ENCODE results near the gene CDC42SE1.
"Not testable (repeated sequence)": the region's sequence is repeated elsewhere in the genome, so short reads cannot be mapped to it uniquely, and the experiment has no call there.

Gene CDC42SE1, protein sequence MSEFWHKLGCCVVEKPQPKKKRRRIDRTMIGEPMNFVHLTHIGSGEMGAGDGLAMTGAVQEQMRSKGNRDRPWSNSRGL

DNA sequence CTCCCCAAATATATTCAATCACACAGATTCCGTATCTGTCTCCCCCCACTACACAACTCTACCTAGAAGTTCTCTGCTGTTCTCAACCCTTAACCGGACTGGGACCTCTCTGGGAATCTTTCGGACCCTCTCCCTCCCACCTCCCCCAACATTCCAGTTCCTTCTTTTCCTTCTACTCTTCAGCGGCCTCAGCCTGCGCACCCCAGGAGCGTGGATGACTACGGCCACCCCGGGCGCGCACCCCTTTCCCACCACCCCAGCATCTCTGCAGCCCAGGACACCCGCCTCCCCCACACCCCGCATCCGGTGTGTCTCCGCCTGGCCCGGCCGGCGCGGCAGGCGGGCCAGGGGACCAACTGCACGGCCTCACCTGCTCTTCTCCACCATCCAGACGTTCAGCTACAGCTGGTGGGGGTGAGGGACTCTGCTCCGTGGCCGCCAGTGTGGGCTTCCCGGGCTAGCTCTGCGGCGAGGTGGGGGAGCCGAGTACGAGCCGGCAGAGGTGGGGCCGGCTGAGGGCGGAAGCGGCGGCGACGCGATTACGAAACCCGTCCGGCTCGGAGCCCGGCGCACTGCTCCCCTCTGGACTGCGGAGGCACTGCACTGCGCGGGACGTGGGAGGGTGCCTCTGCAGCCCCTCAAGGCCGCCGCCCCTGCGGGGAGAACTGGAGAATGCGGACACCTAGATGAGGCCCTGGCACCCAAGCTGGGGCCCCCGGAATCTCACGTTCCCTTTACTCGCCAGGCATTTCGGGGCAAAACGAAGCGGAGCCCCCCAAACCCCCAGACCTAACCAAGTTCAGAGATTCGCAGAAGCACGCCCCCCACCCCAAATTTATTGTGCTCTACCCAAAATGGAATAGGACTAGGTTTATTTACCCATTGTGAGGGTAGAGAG is at the start of gene CDC42SE1:
Gene CDC42SE1, minus strand, starts transcription at position 514 of the 898 bp plus-strand sequence. CDS start 3,892 bp downstream, outside the sequence.
- peak; percentile 78 for DNase-seq

DNA sequence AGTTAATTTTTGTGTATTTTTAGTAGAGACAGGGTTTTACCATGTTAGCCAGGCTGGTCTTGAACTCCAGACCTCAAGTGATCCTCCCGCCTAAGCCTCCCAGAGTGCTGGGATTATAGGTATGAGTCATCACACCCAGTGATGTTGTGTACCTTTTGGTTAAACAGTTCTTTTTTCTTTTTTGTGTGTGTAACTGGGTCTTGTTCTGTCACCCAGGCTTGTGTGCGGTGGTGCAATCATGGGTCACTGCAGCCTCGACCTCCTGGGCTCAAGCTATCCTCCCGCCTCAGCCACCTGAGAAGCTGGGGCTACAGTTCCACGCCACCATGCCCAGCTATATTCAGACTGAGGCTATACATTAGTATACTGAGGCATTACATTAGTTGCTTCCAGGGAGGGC is 48.9 kb upstream of the CDC42SE1 start:
- DNase-seq, result no peak

DNA sequence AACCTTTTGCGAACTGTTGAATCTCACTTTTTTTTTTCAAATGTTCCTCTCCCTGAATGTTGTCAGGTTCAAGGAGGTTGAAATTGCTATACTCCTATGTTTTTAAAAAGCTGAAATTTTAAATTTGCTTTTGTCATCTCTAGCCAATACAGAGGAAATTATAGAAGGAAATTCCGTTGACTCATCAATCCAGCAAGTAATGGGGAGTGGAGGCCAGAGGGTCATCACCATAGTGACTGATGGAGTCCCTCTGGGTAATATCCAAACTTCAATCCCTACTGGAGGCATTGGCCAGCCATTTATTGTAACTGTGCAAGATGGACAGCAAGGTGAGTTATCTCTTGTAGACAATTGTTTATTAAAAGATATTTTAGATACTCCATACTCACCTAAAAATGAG is 47.5 kb upstream of the CDC42SE1 start:
- no peak for DNase-seq

- no peak for DNase-seq
Observed at GRCh38 chr1:151104630-151105029, 45.2 kb upstream of the CDC42SE1 start.

DNA sequence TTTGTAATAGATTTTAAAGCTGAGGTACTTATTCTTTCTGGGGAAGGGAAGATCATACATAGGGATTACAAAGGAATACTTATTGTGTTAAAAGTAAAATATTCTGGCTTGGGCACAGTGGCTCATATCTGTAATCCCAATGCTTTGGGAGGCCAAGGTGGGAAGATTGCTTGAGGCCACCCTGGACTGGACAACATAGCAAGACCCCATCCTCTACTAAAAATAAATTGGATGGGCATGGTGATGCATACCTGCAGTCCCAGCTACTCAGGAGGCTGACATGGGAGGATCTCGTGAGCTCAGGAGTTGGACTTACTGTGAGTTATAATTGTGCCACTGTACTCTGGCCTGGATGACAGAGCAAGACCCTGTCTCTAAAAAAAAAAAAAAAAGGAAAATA is 38.7 kb upstream of the CDC42SE1 start:
- DNase-seq, result no peak

- not testable (repeated sequence) for DNase-seq
Observed at GRCh38 chr1:151097426-151097825, 38.0 kb upstream of the CDC42SE1 start.

- DNase-seq, result no peak
Observed at GRCh38 chr1:151085953-151086559, 26.6 kb upstream of the CDC42SE1 start.

DNA sequence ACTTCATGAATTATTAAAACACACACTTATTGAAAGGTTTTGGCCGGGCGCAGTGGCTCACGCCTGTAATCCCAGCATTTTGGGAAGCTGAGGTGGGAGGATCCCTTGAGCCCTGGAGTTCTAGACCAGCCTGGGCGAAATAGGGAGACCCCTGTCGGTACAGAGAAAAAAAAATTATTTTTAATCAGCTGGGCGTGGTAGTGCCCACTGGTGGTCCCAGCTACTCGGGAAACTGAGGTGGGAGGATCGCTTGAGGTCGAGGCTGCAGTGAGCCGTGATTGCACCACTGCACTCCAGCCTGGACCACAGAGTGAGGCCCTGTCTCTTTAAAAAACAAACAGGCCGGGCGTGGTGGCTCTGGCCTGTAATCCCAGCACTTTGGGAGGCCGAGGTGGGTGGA is 12.8 kb upstream of the CDC42SE1 start:
- no peak for DNase-seq

GRCh38 chr1:151070474-151071276 is 11.3 kb upstream of the CDC42SE1 start, which contains the start of gene GABPB2:
TSS of gene GABPB2 (plus strand) at chr1:151070761. CDS start at chr1:151088190, 17,429 bp downstream.
- DNase-seq, result peak; percentile 87

GRCh38 chr1:151069103-151069486 is 9.7 kb upstream of the CDC42SE1 start:
- DNase-seq, result no peak

- no peak for DNase-seq
Observed at GRCh38 chr1:151067185-151067584, 7.8 kb upstream of the CDC42SE1 start.

GRCh38 chr1:151065089-151065645 is 5.7 kb upstream of the CDC42SE1 start:
- no peak for DNase-seq

- DNase-seq, result no peak
Observed at GRCh38 chr1:151062741-151063371, 3.4 kb upstream of the CDC42SE1 start.

DNA sequence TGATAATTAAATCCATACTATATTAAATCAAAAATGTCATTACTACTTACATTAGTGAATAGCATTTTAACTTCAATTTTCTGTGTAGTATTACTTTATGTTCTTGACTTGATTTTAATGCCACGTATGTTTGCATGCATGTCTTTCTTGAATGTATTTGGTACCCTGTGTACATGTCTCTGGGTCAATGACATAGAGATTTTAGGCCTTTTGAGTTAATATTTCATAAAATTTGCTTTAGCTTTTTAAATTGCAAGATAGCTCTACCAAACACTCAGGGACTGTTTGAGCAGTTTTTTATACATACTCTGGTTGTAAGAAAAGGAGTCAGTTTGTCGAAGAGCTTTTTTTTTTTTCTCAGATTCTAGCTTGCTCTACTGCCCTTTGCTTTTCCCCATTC is 2.3 kb upstream of the CDC42SE1 start:
- no peak for DNase-seq

GRCh38 chr1:151060657-151061421 is 1.4 kb upstream of the CDC42SE1 start:
- no peak for DNase-seq

DNA sequence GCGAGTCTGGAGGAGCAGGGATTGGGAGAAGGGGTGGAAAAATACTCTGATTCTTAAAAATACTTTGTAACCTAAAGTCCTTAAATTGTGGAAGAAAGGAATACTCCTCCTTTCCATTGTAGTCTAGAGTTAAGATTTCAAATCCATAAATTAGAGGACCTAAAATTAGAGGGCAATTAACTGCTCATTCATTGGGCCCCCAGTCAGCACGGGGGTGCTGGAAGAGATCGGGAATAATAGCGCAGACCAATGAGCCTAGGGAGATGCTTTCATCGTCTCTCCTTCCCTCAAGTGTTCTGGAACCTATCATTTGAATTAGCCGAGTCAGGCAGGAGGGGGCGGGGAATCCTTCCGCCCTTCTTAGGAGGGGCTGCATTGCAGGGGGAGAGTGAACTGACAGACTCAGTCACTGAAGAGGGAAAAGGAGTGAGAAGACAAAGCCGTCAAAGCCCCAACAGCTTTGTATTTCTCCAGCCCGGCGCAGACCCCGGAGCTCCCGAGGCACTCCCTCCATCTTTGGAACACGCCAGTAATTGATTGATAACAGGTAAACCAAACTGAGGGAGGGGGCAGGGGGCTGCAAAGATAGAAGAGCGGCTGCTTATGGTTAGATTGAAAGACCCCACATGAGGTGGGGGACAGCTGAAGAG is 710 bp upstream of the CDC42SE1 start, which contains the start of gene MLLT11:
Gene MLLT11, plus strand, starts transcription at position 391 of the 650 bp plus-strand sequence. CDS start 6,828 bp downstream, outside the sequence.
- no peak for DNase-seq

DNA sequence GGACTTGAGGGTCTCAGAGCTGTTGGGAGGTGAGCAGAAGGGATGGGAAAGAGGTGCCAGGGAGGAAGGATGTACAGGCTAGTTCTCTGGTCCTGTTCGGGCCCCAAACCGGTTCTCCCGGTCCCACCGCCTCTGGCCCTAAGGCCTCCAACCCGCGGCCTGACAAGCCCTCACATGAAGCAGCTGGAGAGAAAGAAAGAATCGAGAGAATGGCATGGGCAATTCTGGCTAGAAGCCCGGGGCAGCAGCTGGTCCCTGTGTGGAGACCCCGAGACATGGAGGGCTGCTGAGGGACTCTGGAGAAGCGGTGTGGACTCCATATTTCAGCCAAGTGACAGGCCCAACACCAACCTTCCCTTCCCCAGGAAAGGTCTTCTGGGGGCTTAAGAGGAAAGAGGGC is 730 bp downstream of the CDC42SE1 start:
- no peak for DNase-seq

DNA sequence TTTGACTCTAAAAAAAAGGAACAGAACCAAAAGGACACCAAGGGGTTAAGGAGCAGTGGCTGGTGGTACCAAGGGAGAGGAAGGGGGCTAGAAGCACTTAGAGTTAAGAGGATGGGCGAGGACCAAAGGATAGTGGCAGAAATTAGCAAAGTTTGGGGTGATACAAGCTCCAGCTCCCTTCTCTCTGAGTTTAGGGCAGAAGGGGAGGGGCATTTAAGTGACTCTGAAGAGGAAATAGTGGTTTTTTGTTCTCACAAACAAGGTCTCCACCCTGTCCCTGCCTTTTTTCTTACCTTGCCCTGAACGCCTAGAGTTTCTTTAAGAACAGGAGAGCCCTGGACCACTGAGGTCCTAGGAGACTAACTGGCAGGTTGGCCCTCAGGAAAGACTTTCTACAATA is 3.3 kb downstream of the CDC42SE1 start:
- no peak for DNase-seq

GRCh38 chr1:151055581-151055980 is 3.8 kb downstream of the CDC42SE1 start:
- DNase-seq, result no peak

DNA sequence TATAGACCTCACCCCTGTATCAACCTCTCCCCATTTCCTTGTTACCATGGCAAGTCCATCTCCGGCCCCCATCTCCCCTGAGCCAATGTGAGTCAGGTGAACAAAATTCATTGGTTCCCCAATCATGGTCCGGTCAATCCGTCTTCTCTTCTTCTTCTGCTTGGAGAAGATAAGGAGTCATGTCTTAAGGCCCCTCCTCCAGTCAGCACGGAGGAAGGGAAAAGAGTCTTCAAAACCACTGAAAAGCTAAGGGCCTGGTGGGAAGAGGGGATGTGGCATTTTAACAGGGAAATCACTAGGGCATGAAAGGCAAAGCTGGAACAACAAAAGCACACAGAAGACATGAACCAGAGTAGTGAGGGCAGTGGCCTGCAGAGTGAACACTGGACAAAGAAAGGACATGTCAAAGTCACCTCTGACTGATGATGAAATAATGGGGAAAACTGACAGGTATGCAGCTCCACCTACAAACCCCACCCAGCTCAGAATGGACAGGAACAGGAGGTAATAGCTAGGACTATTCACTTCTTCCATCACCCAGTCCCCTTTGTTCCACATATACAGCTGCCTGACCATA is 4.4 kb downstream of the CDC42SE1 start:
- no peak for DNase-seq

All from stimulated activated CD4-positive, alpha-beta T cell treated with anti-CD3 and anti-CD28 coated beads, Interleukin-12 subunit alpha, Interleukin-12 subunit beta, amount 100 ng/mL, for 4 hours (primary cell).